ENCODE results near the gene URB2.

The URB2 gene

DNA sequence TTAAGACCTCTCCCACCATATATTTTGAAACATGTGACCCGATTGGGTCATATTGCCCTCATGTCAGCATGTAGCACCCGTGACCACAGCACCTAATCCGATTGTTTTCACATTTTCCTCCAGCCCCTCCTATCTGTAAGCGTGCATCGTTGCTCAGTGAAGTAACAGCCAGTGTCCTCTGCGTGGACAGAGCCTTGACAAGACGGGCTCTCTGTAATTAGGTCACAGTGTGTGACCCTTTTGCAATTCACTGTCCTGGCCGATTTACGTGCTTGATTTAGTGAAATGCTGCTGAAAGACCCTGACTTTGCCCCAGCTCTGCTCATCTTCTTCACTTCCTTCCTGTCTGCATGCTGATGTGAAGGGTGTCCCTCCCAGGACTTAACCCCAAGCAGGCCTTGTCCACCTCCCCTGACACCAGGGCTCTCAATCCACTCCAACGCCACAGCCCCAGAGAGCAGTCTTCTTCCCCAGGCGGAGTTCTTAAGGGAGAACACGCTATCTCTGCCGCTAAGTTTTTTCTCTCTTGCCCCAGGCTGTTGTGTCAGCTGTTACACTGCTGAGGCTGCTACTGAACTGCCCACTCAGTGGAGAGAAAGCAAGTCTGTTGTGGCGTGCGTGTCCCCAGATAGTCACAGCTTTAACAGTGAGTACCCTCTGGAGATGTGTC, 19.4 kb downstream of the URB2 start:
- no peak for DNase-seq (ENCODE audit: low read depth in 2 of 2)

DNA sequence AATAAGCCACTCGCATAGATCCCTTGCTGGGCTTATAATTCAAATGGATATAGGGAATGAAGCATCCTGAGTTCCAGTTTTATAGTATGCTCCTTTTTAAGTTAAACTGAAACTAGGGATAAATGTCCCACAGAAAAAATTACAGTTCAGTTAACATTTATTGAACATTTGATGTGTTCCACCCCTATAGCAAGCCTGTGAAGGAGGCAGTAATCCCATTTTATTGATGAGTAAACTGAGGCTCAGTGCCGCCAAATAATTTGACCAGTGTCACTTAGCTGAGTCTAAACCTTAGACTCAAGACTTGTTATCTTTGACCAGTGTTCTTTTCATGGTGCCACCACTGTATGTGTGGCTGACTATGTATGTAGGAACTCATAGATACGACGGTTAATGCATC, 22.4 kb downstream of the URB2 start:
- no peak for DNase-seq (ENCODE audit: low read depth in 2 of 2)

DNA sequence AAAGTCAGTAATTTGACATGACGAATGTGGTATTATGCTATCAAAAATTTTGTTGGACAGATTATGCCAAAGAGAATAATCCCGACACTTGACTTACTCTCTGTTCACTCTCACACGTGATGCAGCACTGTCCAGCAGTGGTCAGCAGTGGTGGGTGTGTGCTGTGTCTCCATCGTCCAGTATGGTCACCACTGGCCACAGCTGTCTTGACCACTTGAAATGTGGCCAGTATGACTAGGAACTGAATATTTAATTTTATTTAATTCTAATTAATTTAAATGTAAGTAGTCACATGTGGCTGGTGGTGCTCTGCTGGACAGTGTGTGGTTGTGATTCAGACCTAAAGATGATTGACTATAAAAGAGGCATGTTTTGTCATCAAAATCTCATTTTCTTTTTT, 24.0 kb downstream of the URB2 start:
- DNase-seq (ENCODE audit: low read depth in 2 of 2): no peak

DNA sequence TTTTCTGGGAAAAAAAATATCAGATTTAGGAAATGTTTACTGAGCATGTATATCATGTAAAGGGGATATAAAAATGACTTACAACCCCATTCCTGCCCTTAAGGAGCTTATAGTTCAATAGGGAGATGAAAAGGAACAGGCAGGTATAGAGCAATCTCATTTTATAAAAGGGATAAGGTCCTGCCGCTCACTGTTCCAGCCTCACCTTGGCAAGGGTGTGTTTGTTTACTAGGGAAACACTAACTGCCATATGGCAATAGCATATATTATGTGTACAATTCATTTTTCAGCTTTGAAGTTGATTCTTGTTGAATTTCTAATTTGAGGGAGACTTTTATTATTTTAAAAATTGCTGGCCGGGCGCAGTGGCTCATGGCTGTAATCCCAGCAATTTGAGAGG, 25.5 kb downstream of the URB2 start:
- DNase-seq (ENCODE audit: low read depth in 2 of 2): no peak

DNA sequence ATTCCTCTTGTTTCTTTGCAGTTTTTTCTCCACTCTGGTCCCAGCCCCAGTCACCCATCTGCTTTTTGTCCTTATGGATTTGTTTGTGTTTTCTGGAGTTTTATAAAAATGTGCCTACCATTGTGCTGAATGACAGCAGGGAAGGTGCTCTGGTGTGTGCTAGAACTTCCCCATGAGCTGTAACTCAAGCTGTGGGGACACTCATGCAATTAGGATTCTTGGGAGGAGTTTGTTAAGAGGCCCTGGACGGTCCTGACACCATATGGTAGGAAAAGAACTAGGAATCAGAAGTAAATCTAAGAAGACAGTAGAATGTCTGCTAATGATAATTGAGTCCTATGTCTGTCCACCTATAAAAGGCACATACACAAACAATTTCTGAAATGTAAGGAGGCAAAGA, 27.4 kb downstream of the URB2 start:
- DNase-seq (ENCODE audit: low read depth in 2 of 2): no peak

DNA sequence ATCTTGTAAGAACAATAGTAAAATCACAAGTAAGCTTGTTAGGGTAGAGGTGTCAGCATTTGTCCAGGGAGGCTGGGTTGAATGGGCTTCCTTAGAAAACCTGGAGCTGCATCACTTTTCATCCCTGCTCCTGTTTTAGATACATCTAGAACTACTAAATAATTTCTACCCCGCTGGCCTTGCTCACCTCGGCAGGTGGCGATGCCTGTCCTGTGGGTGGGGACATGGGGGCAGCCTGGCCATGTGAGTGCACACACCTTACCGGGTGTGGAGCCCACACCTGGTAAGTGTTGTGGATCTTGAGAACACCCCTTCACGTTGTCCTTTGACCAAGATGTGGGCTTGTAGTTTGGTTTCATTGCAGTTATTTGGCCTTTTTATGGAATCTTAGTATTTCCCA, 29.7 kb downstream of the URB2 start:
- no peak for DNase-seq (ENCODE audit: low read depth in 2 of 2)

DNA sequence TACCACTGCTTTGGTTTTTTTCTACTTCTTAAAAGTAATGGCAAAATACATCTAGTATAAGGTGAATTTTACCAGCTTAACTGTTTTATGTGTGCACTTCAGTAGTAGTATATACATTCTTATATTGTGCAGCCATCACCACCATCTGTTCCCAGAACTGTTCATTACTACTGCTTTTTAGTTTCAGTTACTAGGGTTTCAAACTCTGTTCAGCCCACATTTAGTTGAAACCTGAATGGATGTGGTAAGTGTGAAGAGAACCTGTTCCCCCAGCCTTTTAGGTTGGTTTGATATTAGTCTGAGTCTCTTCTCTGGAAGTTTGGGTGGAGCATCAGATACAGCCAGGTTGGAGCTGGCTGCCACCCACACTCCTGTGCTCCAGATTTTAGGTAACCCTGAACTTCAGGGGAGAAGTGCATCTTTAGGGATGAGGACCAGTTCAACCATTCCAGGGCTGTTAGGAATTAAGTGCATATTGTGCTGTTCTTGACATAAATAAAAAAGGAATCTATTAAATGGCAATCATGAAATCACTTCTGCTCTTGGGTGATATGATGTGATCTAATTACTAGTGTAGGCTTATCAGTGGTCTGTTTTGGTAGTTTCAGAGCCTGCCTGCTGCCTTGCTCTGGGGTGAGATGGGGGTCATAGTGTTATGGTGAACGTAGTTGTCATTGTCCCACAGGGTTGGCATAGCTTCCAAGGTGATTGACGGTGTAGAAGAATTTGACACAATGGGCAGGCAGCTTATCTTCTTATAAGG, 32.1 kb downstream of the URB2 start:
- DNase-seq (ENCODE audit: low read depth in 2 of 2): no peak

DNA sequence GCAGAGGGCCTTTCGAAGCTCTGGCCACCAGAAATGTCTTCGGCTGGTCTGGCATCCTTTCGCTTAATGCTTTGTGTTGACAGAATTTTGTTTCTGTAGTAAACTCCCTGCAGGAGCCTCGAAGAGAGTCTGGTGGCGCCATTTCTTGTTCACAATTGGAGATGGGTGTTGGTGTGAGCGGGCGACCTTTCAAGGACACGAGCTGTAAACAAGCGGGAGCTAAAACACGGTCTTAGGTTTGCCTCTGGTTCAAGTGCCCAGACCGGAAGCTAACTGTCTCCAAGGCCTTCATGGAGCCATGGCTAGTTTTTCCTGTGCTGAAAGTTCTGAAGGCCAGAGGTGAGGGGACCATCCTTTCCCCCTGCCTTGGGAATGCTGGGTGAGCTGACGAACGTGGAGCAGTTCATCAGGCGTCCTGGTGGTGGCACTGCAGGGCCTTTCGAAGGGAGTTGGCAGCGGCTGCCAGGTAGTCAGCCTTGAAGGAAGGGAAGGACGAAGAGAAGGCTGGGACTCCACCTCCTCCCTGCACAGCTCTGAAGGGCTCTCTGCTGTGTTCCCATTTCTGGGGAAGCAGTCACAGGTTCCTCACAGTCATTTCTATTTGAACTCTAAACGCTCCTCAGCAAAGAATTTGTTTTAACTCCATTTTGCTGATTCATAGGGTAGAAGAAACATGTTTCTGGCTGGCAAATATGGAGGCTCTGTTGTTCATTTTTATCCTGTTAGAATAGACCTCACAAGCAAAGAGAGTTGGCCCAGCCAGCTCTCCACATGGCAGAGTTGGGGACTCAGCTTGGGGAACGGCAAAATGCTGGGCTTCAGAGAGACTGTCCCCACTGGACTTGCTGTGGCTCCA, 35.2 kb downstream of the URB2 start:
- DNase-seq (ENCODE audit: low read depth in 2 of 2): peak; percentile 20 to 26

DNA sequence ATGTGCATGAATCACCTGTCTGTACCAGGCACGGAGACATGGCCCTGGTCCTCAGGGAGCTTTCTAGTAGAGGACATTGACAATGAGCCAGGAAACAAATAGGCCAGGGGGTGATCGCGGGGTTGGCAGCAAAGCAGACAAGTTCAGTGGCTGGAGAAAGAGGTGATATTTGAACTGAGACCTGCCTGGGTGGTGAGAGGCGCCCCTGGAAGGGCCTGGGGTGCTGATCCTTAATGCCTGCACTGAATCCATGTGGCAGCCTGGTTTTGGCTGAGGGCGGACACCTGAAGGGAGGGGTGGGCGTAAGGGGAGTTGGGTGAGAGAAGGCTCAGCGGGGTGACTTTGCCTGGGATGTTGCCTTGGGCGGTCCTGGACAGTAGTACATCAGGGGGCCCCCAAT, 35.9 kb downstream of the URB2 start:
- DNase-seq (ENCODE audit: low read depth in 2 of 2): no peak

DNA sequence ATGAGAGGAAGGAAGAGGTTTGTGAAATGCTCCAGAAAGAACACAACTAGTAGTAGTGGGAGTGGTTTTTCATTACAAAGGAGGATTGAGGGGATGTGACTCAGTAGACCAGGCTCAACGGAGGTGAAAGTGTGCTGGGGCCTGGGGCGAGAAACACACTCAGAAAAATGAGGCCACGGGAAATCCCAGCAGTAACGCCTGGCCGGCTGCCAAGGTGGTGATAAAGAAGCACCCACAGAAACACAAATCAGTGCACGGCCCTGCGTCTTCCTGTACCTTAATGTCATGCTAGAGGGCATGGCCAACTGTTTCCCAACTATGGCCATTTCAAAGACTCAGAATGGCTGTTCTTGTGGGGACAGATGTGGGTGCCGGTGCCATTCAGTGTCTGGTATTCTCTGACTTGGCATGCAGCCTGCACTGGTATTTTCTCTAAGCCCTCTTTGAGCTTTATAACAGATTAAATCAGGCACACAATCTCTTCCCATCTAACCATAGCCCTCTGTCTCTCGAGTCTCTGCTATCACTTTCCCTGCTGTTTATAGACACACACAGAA, 38.2 kb downstream of the URB2 start:
- DNase-seq (ENCODE audit: low read depth in 2 of 2): peak; percentile 60 to 73

DNA sequence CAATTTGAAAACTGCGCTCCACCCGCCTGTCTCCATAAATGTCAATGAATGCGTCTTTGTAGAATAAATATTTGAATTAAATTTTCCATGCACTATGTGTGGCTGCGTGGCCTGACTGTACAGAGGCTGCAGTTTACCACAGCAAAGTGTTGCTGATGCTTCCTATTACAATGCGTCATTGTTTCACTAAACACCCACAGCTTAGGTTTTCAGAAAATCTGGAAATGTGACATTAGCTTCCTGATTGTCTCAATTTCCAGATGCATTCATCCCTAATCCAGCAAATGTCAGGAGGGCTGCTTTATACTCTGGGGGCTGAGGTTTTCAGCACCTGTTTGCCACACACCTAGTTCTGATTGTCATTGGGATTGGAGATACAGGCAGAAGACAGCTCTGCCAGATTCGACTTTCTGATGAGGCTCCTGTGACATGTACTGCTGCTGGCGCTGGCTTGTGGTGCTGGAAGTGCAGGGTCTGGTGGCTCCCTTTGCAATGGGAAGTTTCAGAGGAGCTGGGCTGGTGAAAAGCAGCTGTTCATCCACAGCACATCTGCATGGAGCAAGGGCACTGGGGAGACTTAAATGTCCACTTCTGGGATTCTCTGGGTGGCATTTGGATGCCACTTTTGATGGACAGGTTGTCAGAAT, 40.0 kb downstream of the URB2 start:
- no peak for DNase-seq (ENCODE audit: low read depth in 2 of 2)

DNA sequence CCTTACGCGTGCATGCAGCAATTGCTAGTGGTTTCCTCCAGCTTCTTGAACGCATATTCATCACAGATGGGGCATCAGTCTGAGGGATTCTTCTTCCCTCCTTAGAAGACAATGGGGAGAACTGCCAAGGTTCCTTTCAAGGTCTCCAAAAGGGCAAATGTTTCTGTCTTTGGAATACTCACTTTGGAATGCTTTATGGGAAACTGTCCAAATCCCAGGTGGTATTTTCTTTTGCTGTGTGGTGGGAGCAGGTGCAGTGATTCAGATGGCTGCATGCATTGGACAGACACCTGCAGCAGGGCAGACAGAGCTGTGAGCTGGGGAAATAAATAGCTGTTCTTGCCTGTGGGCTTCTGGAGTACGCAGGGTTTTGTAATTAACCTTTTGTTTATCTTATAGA, 40.5 kb downstream of the URB2 start:
- no peak for DNase-seq (ENCODE audit: low read depth in 2 of 2)

DNA sequence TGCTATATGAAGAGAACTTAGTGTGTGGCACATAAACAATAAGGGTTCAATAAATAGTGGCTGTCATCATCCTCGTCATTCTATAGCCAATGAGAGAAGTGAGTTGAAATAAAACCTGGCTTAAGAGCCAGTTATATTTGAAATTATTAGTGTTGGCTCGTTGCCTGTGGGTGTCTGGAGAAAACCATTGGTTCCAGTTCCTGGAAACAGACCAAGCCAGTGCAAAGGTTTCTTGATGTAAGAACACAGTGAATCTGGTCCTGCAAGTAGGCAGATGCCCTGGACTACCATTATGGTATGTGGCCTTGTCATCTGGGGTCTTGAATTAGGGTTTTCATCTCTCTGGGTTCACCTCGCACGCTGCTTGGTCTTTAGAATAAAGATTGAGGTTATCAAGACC, 43.3 kb downstream of the URB2 start:
- no peak for DNase-seq (ENCODE audit: low read depth in 2 of 2)

DNA sequence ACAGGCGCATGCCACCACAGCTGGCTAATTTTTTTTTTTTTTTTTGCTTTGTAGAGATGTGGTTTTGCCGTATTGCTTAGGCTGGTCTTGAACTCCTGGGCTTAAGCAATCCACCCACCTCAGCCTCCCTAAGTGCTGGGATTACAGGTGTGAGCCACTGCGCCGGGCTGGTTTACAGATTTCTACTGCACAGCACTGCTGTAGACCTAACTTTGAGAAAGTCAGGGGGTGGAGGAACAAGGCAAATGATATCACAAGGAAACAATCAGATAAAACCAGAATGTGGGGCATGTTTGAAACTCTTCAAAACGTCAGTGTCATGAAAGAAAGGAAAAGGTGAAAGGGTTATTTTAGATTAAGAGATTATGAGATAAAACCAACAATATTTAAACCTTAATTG, 45.3 kb downstream of the URB2 start:
- no peak for DNase-seq (ENCODE audit: low read depth in 2 of 2)

DNA sequence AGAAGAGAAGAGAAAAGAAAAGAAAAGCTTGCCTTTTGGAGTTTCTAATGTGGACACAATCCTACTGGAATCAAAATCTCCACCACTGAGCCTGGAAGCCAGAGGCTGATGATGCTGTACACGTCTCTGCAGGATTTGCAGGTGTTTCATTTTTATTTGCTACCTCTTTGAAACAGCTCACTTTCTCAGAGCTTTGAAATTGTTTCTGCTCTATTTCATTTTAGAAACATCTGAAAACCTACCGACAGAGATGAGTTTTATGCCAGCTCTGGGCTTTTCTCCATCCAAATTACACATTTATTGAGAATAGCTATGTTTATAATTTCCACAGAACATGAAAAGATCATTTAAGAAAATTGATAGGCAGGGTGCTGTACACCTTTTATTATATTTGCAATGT, 46.2 kb downstream of the URB2 start:
- DNase-seq (ENCODE audit: low read depth in 2 of 2): no peak

DNA sequence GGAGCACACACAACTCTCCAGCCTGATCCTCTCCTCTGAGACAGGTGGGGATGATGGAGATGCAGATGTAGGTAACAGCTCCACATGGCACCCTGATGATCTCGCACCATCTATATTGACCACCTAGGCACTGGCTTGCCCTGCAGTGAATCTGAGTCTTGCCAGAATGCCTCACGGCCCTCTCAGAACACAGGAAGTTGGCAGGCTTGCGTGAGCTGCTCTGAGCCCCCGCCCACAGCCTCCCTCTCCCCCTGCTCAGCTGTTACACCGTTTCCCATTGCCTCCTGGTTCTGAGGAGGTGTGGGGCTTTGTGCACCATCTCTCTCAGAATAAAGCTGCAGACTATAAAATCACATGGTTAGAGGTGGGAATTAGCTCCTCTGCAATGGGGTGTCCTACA, 48.0 kb downstream of the URB2 start:
- no peak for DNase-seq (ENCODE audit: low read depth in 2 of 2)

DNA sequence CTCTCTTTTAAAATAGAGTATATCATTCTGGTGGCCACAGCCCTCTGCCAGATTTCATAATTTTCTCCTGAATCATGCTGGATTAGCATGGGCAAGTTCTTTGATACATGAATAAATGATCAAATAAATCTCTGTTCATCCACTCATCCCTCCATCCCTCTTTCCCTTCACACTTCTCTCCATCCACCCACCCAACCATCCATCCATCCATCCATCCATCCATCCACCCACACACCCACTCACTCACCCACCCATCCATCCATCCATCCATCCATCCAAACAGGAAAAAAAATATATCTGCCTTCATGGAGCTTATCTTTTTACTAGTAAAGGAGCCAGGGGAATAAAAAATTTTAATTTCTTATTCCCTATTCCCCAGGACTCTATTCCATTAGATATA, 49.3 kb downstream of the URB2 start:
- no peak for DNase-seq (ENCODE audit: low read depth in 2 of 2)

DNA sequence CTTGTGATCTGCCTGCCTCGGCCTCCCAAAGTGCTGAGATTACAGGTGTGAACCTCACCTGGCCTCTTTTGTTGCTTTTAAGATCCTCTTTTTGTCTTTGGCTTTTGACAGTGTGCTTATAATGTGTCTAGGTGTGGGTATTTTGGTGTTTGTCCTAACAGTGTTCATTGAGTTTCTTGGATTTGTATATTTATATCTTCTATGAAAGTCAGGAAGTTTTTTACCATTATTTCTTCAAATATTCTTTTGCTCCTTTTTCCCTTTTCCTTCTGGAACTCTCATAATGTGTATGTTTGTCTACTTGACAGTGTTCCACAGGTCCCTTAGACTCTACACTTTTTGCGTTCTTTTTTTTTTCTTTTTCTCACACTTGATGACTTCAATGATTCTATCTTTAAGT, 59.1 kb downstream of the URB2 start:
- no peak for DNase-seq (ENCODE audit: low read depth in 2 of 2)

DNA sequence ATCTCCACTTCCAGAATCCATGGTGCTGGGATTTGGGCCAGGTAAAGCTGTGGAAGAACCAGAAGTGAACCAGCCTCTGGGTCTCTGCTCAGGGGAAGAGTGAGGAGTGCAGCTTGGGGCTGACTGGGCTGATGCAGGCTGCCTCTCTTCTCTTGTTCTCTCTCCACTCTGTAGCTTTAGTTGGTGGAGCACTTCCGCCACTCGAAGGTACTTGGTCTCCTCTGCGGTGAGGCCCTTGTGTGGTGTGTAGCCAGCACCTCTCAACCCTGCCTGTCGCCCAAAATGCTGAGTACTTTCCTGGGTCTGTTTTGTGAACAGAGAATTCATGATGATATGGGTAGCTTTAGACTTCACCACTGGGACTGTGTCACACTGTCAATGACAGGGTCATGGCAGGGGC, 63.2 kb downstream of the URB2 start:
- no peak for DNase-seq (ENCODE audit: low read depth in 2 of 2)

DNA sequence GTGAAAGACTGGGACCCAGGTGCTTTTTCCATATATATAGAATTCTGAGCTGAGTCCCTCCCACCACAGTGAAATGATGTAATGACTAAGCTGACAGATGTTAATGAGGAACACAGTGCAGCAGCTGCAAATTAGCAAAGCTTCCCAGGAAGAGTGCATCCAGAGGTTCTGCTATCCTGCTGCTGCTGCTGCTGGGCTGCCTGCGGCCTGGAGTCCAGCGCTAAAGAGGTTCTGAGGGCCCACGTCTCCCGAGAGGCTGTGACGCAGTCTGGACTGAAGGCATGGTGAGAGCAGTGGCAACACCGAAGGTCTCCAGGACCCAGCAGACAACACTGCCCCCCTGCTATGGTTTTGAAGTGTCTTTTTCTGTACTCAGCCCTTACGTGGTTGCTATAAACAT, 63.9 kb downstream of the URB2 start:
- DNase-seq (ENCODE audit: low read depth in 2 of 2): no peak

DNA sequence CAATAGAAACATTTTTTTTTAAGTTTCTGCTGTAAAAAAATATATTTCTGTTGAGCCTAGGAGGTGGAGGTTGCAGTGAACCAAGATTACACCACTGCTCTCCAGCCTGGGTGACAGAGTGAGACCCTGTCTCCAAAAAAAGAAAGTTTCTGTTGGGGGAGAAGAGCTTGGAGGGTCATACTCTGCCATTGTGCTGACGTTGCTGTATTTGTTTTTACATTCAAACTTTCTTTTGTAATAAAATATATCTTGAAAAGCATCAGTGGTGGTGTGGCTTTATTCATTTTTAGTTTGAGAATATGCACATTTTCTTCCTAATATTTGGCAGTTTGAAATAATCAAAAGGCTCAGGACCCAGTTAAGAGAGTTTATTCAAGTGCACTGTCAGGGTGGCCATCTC, 64.6 kb downstream of the URB2 start:
- DNase-seq (ENCODE audit: low read depth in 2 of 2): no peak

DNA sequence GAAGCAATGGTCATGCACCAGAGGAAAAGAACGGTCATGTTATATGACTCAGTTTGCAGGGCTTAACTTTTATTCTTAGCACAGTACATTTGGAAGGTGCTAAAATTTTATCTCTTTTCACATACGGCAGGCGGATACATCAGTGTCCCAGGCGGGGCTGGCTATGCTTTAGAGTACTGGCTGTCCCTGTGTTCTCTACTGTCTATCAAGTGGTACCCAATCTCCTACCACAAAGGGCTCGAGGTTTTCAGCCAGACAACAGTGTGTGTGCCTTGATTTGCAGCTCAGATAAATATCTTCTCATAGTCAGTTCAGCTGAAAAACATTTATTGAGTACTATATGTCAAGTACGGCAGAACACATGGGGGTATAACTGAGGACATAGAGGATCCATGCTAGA, 65.3 kb downstream of the URB2 start:
- no peak for DNase-seq (ENCODE audit: low read depth in 2 of 2)

All from stimulated activated CD8-positive, alpha-beta memory T cell treated with anti-CD3 and anti-CD28 coated beads, Interleukin-15, amount 100 ng/mL, for 4 hours (primary cell).